GM12878 (cell line): Measurements from ENCODE around the gene MSMB. TPM values are rescaled to one million over a fixed set of nuclear protein-coding genes. Genes with fewer than 3 reads are reported as not detected.

Source experiments
- ATAC-seq: fragments of 200-7000 bp; cut with Tn5 transposase; 3 replicates; pipeline ENCODE4 v1.9.1; 2020; ENCODE audit warnings: mild to moderate bottlenecking, moderate library complexity
- BruUV-seq: library from RNA; stranded (reverse); fragments of 400-500 nt; replicated peaks from 2 replicates; lab custom pipeline; 2021; lab: Mats Ljungman, UMichigan
- CTCF ChIA-PET: fragments of 300-600 bp; sonication (Branson Sonifier 250); formaldehyde crosslinking; extraction: SDS; loops from one replicate; lab custom pipeline; 2021; ENCODE audit warnings: inconsistent platforms; lab: Yijun Ruan, JAX
- POLR2A ChIA-PET: fragments of 350-600 bp; formaldehyde crosslinking; extraction: SDS; loops from one replicate; lab custom pipeline; 2021; ENCODE audit warnings: inconsistent platforms; lab: Charles Lee
- RAD21 ChIA-PET: fragments of 300-600 bp; sonication (Branson Sonifier 250); formaldehyde crosslinking; loops from one replicate; lab custom pipeline; 2023; ENCODE audit warnings: antibody characterized with exemption; ENCODE audit not compliant: unreplicated experiment; lab: Charles Lee
- SMC1A ChIA-PET: fragments of 300-600 bp; sonication (Branson Sonifier 250); formaldehyde crosslinking; loops from one replicate; lab custom pipeline; 2023; ENCODE audit not compliant: unreplicated experiment, uncharacterized antibody; lab: Charles Lee
- DNase-seq: peaks from one replicate; pipeline ENCODE4 v3.0.0-alpha.2; 2011; ENCODE audit warnings: low read depth, low spot score
- FAIRE-seq: peaks from 3 replicates; lab custom pipeline; 2011; peaks lifted over from hg19 to GRCh38; lab: Jason Lieb, UNC
- H2AFZ ChIP-seq: 2 replicates; pipeline ENCODE4 v1.6.0; 2011; ENCODE audit warnings: low read depth, low read length, control low read depth; ENCODE audit not compliant: control insufficient read depth
- H3K27ac ChIP-seq: 2 replicates; pipeline ENCODE4 v1.5.1; 2011; ENCODE audit warnings: control low read depth; ENCODE audit not compliant: control insufficient read depth, insufficient read depth
- H3K27me3 ChIP-seq, 2 experiments: replicated peaks in 1 of 2; 2 replicates each; pipeline versions ENCODE4 v1.6.0 to v1.6.1; 2011; ENCODE audit warnings: low read length in 1 of 2; ENCODE audit not compliant: control insufficient read depth in 2 of 2, insufficient read depth in 2 of 2
- H3K36me3 ChIP-seq, 2 experiments: 2 replicates each; pipeline ENCODE4 v1.5.1; 2011; ENCODE audit warnings: low read length in 1 of 2; ENCODE audit not compliant: control insufficient read depth in 2 of 2, insufficient read depth in 2 of 2
- H3K4me1 ChIP-seq: 2 replicates; pipeline ENCODE4 v1.6.1; 2011; ENCODE audit warnings: mild to moderate bottlenecking, low read length, moderate library complexity, mixed read lengths; ENCODE audit not compliant: control insufficient read depth, insufficient read depth
- H3K4me2 ChIP-seq: 2 replicates; pipeline ENCODE4 v1.6.0; 2011; ENCODE audit warnings: control low read depth; ENCODE audit not compliant: control insufficient read depth, insufficient read depth
- H3K4me3 ChIP-seq: fragments of 200-600 bp; sonication (generic); 2 replicates; pipeline ENCODE4 v1.5.1; 2016
- H3K79me2 ChIP-seq: 2 replicates; pipeline ENCODE4 v1.6.0; 2011; ENCODE audit warnings: low read length; ENCODE audit not compliant: control insufficient read depth, insufficient read depth
- H3K9ac ChIP-seq: 2 replicates; pipeline ENCODE4 v1.8.0; 2011; ENCODE audit warnings: low read length, control low read depth, mixed read lengths; ENCODE audit not compliant: control insufficient read depth, insufficient read depth
- H3K9me3 ChIP-seq: replicated peaks from 3 replicates; pipeline ENCODE4 v1.5.1; 2011; ENCODE audit warnings: mild to moderate bottlenecking, low read length; ENCODE audit not compliant: control insufficient read depth, insufficient read depth
- H4K20me1 ChIP-seq: 2 replicates; pipeline ENCODE4 v1.6.0; 2011; ENCODE audit not compliant: control insufficient read depth, insufficient read depth
- BRCA1 ChIP-seq: IDR thresholded peaks from 2 replicates; pipeline ENCODE4 v1.6.1; 2011; ENCODE audit warnings: low read depth, low read length, improper control_type of control experiment
- IKZF1 ChIP-seq: fragments of 450-650 bp; conservative IDR thresholded peaks from 2 replicates; pipeline ENCODE4 v1.6.1; 2017; ENCODE audit warnings: antibody characterized with exemption, mild to moderate bottlenecking
- IKZF2 ChIP-seq, 2 experiments: fragments of 450-650 bp; IDR thresholded peaks; 2 replicates each; pipeline ENCODE4 v1.6.1; 2017; ENCODE audit warnings: mild to moderate bottlenecking in 2 of 2, moderate library complexity in 2 of 2
- NBN ChIP-seq: fragments of 450-650 bp; IDR thresholded peaks from 2 replicates; pipeline ENCODE4 v1.6.1; 2016
- SMARCA5 ChIP-seq: fragments of 450-650 bp; IDR thresholded peaks from 2 replicates; pipeline ENCODE4 v1.6.1; 2017; ENCODE audit warnings: mild to moderate bottlenecking
- SUPT20H ChIP-seq: IDR thresholded peaks from 2 replicates; pipeline ENCODE4 v1.6.1; 2011; ENCODE audit warnings: low read depth, mild to moderate bottlenecking, low read length, moderate library complexity, borderline replicate concordance; ENCODE audit not compliant: control insufficient read depth
- TCF7 ChIP-seq: IDR thresholded peaks from 2 replicates; pipeline ENCODE4 v1.6.1; 2014; ENCODE audit warnings: antibody characterized with exemption, borderline replicate concordance
- ZNF24 ChIP-seq: fragments of 450-650 bp; IDR thresholded peaks from 2 replicates; pipeline ENCODE4 v1.6.1; 2017; ENCODE audit warnings: antibody characterized with exemption, mild to moderate bottlenecking
- ZNF622 ChIP-seq: fragments of 450-650 bp; IDR thresholded peaks from 2 replicates; pipeline ENCODE4 v1.6.1; 2017; ENCODE audit warnings: mild to moderate bottlenecking, inconsistent platforms
- WGBS: methylation state at CpG from one replicate; pipeline ENCODE4 v1.1.6; 2016; ENCODE audit warnings: low lambda C conversion rate; ENCODE audit not compliant: insufficient replicate concordance, insufficient coverage; ENCODE audit errors: missing lambda C conversion rate; 5-methylcytosine and 5-hydroxymethylcytosine counted together
- in situ Hi-C: fragments of 300-500 bp; cut with MboI; formaldehyde crosslinking; loops from 9 replicates; pipeline ENCODE4 v1.14.3; 2018; ENCODE audit warnings: mixed read lengths
- intact Hi-C: fragments of 100-400 bp; cut with micrococcal nuclease; formaldehyde crosslinking; loops from one replicate; pipeline ENCODE4 v1.14.2; 2022; ENCODE audit not compliant: unreplicated experiment
- polyA plus RNA-seq, 11 experiments: library from polyadenylated mRNA; depleted of rRNA in 4 of 11; unstranded in 6 of 11; stranded (reverse) in 5 of 11; fragments of >200 nt; fragmentation: Nextera tagmentation in 4 of 11; fragmentation: Illumina TruSeq in 1 of 11; extraction: Ambion mirVana in 4 of 11; extraction: Trizol in 1 of 11; gene quantifications; 1 replicate in 1 of 11; 2 replicates in 10 of 11; pipeline versions ENCODE4 v1.2.1 to v1.2.3, GENCODE V29; 2011 to 2016; ENCODE audit warnings: inconsistent platforms in 2 of 11, missing spikeins in 2 of 11, low read depth in 1 of 11
- total RNA-seq, 4 experiments: library from RNA; depleted of rRNA in 3 of 4; stranded (reverse); fragments of >200 nt in 3 of 4; fragmentation: Illumina TruSeq in 1 of 4; extraction: Trizol in 1 of 4; gene quantifications; 2 replicates each; pipeline versions ENCODE4 v1.2.1 to v1.2.3, GENCODE V29; 2013 to 2021
- TF ChIP-seq, protein P1 (sequence below): fragments of 150-350 bp; IDR thresholded peaks from 2 replicates; pipeline ENCODE4 v1.6.1; 2016; ENCODE audit warnings: low read depth, low read length
- TF ChIP-seq, protein P2 (sequence below): fragments of 450-650 bp; formaldehyde crosslinking; IDR thresholded peaks from 2 replicates; pipeline ENCODE4 v1.4.0; 2022; ENCODE audit warnings: mild to moderate bottlenecking, moderate library complexity

The MSMB gene
- total and polyA plus RNA-seq, 10 of the 15 experiments (the other 5 are each of a cell fraction or from before 2014, with no cell fraction given) = not detected

DNA sequence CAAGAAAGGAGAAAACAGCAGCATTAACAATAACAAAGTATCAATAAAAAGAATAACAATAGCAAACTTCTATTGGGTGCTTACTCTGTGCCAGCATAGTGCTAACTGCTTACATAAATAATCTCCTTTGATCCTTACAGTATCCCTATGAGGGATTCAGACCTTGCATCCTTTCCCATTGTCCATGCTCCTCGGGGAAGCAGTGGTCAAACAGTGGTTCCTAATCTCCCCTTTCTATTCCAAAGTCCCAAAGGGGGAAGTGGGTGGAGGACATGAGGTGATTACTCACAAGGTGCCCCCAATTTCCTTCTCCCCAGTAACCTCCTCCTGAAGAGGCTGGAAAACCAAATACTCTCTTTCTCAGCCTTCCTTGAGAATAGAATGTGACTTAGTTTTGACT, 22.0 kb upstream of the MSMB start (continued):
- TF ChIP-seq IKZF1 (no peak), TCF7 (no peak), IKZF2 (IDR thresholded peaks at IDR 0.05) (no peak)
- TF ChIP-seq, protein P1, sequence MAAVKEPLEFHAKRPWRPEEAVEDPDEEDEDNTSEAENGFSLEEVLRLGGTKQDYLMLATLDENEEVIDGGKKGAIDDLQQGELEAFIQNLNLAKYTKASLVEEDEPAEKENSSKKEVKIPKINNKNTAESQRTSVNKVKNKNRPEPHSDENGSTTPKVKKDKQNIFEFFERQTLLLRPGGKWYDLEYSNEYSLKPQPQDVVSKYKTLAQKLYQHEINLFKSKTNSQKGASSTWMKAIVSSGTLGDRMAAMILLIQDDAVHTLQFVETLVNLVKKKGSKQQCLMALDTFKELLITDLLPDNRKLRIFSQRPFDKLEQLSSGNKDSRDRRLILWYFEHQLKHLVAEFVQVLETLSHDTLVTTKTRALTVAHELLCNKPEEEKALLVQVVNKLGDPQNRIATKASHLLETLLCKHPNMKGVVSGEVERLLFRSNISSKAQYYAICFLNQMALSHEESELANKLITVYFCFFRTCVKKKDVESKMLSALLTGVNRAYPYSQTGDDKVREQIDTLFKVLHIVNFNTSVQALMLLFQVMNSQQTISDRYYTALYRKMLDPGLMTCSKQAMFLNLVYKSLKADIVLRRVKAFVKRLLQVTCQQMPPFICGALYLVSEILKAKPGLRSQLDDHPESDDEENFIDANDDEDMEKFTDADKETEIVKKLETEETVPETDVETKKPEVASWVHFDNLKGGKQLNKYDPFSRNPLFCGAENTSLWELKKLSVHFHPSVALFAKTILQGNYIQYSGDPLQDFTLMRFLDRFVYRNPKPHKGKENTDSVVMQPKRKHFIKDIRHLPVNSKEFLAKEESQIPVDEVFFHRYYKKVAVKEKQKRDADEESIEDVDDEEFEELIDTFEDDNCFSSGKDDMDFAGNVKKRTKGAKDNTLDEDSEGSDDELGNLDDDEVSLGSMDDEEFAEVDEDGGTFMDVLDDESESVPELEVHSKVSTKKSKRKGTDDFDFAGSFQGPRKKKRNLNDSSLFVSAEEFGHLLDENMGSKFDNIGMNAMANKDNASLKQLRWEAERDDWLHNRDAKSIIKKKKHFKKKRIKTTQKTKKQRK = no peak

DNA sequence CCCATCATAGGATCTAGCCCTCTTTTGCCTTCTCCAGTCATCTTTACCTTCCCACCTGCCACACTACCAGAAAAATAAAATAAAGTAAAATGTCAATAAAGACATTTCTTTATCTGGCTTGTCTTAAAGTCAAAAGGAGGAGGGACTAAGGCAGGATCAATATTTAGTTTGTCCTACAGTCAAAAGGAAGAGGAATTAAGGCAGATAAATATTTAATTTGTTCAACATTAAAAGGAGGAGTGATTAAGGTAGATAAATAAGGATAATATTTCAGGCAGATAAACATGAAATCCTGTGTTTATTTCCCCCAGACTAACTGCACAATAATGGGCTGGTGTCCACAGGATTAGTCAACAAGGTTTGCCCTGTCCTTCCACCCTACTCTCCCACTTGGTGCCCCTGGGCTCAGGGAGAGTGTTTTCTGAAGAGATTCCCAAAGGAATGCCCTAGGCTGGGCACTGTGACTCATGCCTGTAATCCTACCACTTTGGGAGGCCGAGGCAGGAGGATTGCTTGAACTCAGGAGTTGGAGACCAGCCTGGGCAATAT, 18.3 kb upstream of the MSMB start:
- TF ChIP-seq NBN (no peak), SUPT20H (no peak), ZNF622 (no peak), BRCA1 (no peak), ZNF24 (no peak), SMARCA5 (no peak)
- TF ChIP-seq, protein P2, sequence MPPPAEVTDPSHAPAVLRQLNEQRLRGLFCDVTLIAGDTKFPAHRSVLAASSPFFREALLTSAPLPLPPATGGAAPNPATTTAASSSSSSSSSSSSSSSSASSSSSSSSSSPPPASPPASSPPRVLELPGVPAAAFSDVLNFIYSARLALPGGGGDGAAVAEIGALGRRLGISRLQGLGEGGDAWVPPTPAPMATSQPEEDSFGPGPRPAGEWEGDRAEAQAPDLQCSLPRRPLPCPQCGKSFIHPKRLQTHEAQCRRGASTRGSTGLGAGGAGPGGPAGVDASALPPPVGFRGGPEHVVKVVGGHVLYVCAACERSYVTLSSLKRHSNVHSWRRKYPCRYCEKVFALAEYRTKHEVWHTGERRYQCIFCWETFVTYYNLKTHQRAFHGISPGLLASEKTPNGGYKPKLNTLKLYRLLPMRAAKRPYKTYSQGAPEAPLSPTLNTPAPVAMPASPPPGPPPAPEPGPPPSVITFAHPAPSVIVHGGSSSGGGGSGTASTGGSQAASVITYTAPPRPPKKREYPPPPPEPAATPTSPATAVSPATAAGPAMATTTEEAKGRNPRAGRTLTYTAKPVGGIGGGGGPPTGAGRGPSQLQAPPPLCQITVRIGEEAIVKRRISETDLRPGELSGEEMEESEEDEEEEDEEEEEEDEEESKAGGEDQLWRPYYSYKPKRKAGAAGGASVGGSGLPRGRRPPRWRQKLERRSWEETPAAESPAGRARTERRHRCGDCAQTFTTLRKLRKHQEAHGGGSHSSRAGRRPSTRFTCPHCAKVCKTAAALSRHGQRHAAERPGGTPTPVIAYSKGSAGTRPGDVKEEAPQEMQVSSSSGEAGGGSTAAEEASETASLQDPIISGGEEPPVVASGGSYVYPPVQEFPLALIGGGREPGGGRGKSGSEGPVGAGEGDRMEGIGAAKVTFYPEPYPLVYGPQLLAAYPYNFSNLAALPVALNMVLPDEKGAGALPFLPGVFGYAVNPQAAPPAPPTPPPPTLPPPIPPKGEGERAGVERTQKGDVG (CRISPR knock-in tag) = no peak
- H3K79me2 ChIP-seq = no peaks in the 10 kb centered on the region
- RAD21 ChIA-PET = no interaction called here
- H3K9me3 ChIP-seq = no peaks in the 10 kb centered on the region
- no peak overlapping the region for H3K4me2 ChIP-seq
- peaks cover 0 to 2% of the 10 kb centered on the region in 2 experiments; a peak in 2 of 4 replicates for H3K27me3 ChIP-seq
- H3K9ac ChIP-seq = no peak overlapping the region
- FAIRE-seq (no peak), ATAC-seq (no peak), DNase-seq (no peak)
- no peaks in the 10 kb centered on the region for H3K36me3 ChIP-seq
- no peaks in the 10 kb centered on the region for H4K20me1 ChIP-seq
- POLR2A ChIA-PET = no interaction called here
- no peak overlapping the region for H2AFZ ChIP-seq
- SMC1A ChIA-PET = interaction anchor here (1.7 kb wide), 1 partner anchor 13 kb away, joined by 4 read pairs; no protein-coding TSS in a partner anchor
- WGBS = 0% methylated on average over 1 of the region's 1 CpG
- intact Hi-C loops = no loop called here
- no peak overlapping the region for H3K4me3 ChIP-seq
- CTCF ChIA-PET = no interaction called here
- H3K27ac ChIP-seq = no peak overlapping the region
- no peaks in the 10 kb centered on the region for H3K4me1 ChIP-seq
- no TSS peak for BruUV-seq
- in situ Hi-C loops = no loop called here
